Osteocyte (in vitro differentiated cells): ENCODE results near the gene OSMR. TPM values are rescaled to one million over a fixed set of nuclear protein-coding genes. Genes with fewer than 3 reads are reported as not detected.

Source experiments
- DNase-seq: peaks from one replicate; pipeline ENCODE4 v3.0.0; 2021; ENCODE audit warnings: mixed read lengths; ENCODE audit not compliant: unreplicated experiment; ENCODE audit errors: extremely low spot score
- H3K27ac Mint-ChIP-seq: one replicate; pipeline ENCODE4 v1.8.0; 2021; ENCODE audit warnings: mild to moderate bottlenecking, mixed read lengths; ENCODE audit not compliant: unreplicated experiment
- H3K27me3 Mint-ChIP-seq: one replicate; pipeline ENCODE4 v1.8.0; 2021; ENCODE audit warnings: mixed read lengths; ENCODE audit not compliant: unreplicated experiment
- H3K36me3 Mint-ChIP-seq: one replicate; pipeline ENCODE4 v1.8.0; 2021; ENCODE audit warnings: mixed read lengths; ENCODE audit not compliant: unreplicated experiment
- H3K4me1 Mint-ChIP-seq: one replicate; pipeline ENCODE4 v1.8.0; 2021; ENCODE audit warnings: mixed read lengths; ENCODE audit not compliant: unreplicated experiment
- H3K4me3 Mint-ChIP-seq: one replicate; pipeline ENCODE4 v1.8.0; 2021; ENCODE audit warnings: mild to moderate bottlenecking, moderate library complexity, mixed read lengths; ENCODE audit not compliant: unreplicated experiment
- H3K9me3 Mint-ChIP-seq: one replicate; pipeline ENCODE4 v1.8.0; 2021; ENCODE audit warnings: mixed read lengths; ENCODE audit not compliant: unreplicated experiment
- total RNA-seq: library from RNA; stranded (reverse); gene quantifications from 2 replicates; pipeline ENCODE4 v1.2.1, GENCODE V29; 2021
- TF ChIP-seq, protein P1 (sequence below): fragments of 200-600 bp; sonication (generic); IDR thresholded peaks from 2 replicates; pipeline ENCODE4 v1.5.0; 2021; ENCODE audit warnings: antibody characterized with exemption, mild to moderate bottlenecking, moderate library complexity

OSMR gene
- total RNA-seq, 1 donor from 2014 or later: 33.1 TPM

DNA sequence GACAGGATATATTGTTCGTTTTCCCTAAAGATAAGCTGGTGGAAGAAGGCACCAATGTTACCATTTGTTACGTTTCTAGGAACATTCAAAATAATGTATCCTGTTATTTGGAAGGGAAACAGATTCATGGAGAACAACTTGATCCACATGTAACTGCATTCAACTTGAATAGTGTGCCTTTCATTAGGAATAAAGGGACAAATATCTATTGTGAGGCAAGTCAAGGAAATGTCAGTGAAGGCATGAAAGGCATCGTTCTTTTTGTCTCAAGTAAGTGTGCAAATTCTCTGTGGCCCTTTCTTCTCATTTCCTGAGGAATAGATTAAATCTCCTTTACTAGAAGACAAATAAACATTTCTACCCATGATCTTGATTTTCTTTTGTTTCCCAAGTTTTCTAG lies 38.0 kb downstream of the OSMR start:
- DNase-seq: no peak
- Mint-ChIP-seq H3K4me3 (no peak overlapping the region), H3K36me3 (peaks cover 69% of the 10 kb centered on the region), H3K27me3 (no peaks in the 10 kb centered on the region), H3K27ac (no peak overlapping the region), H3K9me3 (no peaks in the 10 kb centered on the region), H3K4me1 (no peaks in the 10 kb centered on the region)
- TF ChIP-seq, protein P1, sequence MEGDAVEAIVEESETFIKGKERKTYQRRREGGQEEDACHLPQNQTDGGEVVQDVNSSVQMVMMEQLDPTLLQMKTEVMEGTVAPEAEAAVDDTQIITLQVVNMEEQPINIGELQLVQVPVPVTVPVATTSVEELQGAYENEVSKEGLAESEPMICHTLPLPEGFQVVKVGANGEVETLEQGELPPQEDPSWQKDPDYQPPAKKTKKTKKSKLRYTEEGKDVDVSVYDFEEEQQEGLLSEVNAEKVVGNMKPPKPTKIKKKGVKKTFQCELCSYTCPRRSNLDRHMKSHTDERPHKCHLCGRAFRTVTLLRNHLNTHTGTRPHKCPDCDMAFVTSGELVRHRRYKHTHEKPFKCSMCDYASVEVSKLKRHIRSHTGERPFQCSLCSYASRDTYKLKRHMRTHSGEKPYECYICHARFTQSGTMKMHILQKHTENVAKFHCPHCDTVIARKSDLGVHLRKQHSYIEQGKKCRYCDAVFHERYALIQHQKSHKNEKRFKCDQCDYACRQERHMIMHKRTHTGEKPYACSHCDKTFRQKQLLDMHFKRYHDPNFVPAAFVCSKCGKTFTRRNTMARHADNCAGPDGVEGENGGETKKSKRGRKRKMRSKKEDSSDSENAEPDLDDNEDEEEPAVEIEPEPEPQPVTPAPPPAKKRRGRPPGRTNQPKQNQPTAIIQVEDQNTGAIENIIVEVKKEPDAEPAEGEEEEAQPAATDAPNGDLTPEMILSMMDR: no peak

DNA sequence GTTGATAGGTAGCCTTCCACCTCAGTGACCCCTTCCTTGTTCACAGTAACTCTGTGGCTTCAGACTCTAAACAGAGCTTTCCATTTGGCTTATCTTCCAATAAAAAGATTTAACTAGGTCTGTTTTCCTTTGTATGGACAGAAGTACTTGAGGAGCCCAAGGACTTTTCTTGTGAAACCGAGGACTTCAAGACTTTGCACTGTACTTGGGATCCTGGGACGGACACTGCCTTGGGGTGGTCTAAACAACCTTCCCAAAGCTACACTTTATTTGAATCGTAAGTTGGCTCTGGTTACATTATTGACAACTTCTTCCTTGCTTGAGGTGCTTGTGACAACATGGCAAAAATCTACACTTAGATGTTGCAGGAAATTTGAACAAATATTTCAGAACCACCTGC lies 39.4 kb downstream of the OSMR start:
- peaks cover 67% of the 10 kb centered on the region for H3K36me3 Mint-ChIP-seq
- DNase-seq: no peak
- H3K4me1 Mint-ChIP-seq: no peaks in the 10 kb centered on the region
- no peaks in the 10 kb centered on the region for H3K9me3 Mint-ChIP-seq
- TF ChIP-seq, protein P1: no peak
- no peaks in the 10 kb centered on the region for H3K27me3 Mint-ChIP-seq
- no peak overlapping the region for H3K4me3 Mint-ChIP-seq
- H3K27ac Mint-ChIP-seq: no peak overlapping the region

DNA sequence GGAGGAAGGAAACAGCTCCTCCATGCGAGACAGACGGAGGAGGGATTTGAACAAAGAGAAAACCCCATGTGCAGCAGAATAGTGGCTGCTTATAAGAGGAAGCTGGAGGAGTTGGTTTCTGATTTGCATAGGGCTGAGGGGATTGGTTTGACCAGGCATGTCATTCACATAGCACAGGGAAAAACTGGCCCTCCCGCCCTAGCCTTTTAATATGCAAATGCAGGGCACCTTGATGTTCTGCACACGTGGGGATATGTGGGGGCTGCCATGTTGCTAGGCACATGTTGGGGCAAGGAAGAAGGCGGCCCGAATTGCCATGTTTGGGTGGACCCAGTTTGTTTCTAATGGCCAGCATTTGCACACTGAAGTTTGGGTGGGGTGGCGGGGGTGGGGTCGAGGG lies 42.2 kb downstream of the OSMR start:
- Mint-ChIP-seq H3K4me3 (no peak overlapping the region), H3K27ac (no peak overlapping the region), H3K36me3 (peaks cover 61% of the 10 kb centered on the region), H3K9me3 (no peaks in the 10 kb centered on the region), H3K4me1 (no peaks in the 10 kb centered on the region), H3K27me3 (no peaks in the 10 kb centered on the region)
- no peak for DNase-seq
- TF ChIP-seq, protein P1: no peak

DNA sequence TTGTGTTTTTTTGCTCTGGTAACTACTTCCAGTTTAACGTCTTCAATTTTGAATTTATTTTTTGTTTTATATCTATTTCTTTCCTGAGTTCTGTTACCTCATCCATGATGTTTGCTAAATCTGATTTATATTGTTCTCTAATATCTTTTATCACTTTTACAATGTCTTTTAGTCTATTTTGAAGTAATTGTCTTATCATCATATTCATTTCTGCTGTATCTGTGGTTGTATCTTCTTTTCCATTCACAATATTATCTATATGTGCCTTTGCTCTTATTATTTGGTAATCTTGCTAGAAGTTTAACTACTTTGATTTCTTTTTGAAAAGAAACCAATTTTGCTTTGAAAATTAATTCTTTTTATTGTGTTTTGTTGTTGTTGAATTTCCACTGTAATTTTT lies 43.6 kb downstream of the OSMR start:
- peaks cover 4% of the 10 kb centered on the region for H3K9me3 Mint-ChIP-seq
- H3K4me1 Mint-ChIP-seq: no peaks in the 10 kb centered on the region
- H3K27me3 Mint-ChIP-seq: no peaks in the 10 kb centered on the region
- no peak overlapping the region for H3K4me3 Mint-ChIP-seq
- H3K27ac Mint-ChIP-seq: no peak overlapping the region
- DNase-seq: no peak
- TF ChIP-seq, protein P1: no peak
- H3K36me3 Mint-ChIP-seq: peaks cover 55% of the 10 kb centered on the region

DNA sequence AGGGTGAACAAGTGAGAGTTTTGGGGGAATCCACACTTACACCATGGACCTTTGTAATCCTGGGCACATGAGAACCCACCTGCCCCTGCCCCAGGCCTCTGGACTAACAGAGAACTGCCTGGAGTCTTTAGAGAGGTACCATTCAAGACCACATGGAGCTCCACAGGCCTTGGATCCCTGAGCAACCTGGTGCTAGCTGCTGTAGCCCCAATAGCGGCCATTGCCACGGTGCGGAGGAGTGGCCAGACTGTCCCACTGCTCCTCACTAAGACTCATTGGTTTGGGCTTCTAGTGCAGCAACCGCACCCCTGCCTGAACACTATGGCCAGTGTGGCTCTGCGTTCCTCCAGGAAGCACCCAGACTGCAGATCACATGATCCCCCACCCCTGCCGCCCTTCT lies 45.8 kb downstream of the OSMR start:
- H3K9me3 Mint-ChIP-seq: peaks cover 25% of the 10 kb centered on the region
- H3K27ac Mint-ChIP-seq: no peak overlapping the region
- no peaks in the 10 kb centered on the region for H3K27me3 Mint-ChIP-seq
- H3K4me1 Mint-ChIP-seq: no peaks in the 10 kb centered on the region
- H3K36me3 Mint-ChIP-seq: peaks cover 53% of the 10 kb centered on the region
- no peak for DNase-seq
- H3K4me3 Mint-ChIP-seq: no peak overlapping the region
- TF ChIP-seq, protein P1: no peak
